ENCODE data around the gene SNX4.
"Not testable (repeated sequence)": the region's sequence is repeated elsewhere in the genome, so short reads cannot be mapped to it uniquely, and the experiment has no call there.

Gene SNX4

DNA sequence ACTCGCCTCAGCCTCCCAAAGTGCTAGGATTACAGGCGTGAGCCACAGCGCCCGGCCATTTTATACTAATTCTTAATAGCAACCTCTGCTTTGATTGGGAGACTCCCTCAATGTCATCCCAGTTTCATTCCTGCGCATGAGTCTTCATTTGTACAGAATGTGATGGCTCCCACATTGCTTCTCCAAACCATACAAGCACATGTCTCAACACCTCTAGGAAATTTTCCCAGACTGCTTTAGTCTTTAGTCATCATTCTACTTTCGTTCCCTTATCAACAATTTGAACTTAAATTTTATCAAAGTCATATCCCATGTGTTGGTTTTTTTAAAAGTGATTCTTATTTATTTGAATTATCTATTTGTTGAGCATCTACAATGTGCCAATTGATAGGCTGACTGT lies 58.1 kb downstream of the SNX4 start:
- no peak for DNase-seq

DNA sequence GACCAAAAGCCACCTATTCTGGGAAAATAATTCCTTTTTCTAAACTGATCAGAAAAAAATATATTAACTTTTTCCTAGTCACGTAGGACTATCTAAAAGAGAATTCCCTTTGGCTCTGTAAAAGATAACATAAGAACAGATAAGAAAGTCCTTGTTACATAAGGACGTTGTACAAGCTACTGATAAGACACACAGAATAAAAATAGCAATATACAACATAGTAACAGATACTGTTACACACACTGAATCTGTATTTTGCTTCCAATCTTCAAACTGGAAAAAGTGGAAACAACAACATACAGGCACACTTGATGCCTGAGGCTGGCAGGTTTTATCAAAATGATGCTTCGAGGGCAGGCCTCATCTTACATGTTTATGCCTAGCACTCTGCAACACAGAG lies 59.8 kb downstream of the SNX4 start:
- no peak for DNase-seq

DNA sequence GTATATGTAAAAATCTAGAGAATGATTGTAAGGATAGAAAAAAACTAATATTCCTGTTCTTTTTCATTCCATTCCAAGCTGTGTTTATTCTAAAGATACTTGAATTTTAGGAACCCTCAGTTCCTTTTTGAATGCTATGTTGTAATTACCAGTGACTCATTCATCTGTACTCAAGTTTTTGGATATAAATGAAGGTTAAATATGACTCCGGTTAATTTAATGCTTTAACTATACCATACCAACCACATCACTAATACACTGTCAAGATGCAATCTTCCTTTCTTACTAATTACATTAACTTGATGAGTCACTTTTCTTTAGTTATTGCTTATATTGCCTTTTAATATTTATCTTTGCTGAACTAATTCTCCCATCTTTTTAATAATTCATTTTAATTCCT lies 76.1 kb downstream of the SNX4 start:
- no peak for DNase-seq

DNA sequence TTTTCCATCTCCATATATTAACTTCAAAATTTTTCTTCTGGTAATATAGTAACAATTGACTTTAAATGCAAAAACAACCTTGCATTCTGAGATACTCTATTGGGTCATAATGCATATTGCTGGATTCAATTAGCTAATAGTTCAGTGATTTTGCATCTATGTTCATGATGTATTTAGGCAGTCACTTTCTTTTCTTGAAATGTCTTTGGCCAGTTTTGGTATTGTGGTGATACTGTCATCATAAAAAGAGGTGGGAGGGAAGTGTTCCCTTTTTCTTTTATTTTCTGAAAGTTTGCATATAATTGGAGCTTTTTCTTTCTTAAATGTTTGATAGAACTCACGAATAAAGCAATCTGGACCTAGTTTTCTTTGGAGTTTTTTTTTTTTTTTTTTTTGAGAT lies 77.5 kb downstream of the SNX4 start:
- DNase-seq, result no peak

DNA sequence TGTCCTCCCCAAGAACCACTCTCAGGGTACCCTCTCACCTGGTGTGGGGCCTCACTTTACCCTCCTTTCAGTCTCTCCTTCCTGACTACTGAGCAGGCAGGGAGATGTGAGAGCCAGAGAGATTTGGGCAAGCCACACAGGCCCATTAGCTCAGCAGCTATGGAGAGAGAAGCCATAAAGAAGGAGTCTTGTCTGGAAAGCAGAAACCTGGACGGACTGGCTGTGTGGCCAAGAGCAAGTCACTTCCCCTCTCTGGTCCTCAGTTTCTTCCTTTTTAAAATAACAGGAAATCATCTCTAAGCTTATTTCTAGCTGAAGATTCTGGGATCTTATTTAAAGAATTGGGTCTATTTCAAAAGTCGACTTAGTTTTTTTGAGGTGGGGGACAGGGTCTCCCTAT lies 79.0 kb downstream of the SNX4 start:
- DNase-seq, result no peak

DNA sequence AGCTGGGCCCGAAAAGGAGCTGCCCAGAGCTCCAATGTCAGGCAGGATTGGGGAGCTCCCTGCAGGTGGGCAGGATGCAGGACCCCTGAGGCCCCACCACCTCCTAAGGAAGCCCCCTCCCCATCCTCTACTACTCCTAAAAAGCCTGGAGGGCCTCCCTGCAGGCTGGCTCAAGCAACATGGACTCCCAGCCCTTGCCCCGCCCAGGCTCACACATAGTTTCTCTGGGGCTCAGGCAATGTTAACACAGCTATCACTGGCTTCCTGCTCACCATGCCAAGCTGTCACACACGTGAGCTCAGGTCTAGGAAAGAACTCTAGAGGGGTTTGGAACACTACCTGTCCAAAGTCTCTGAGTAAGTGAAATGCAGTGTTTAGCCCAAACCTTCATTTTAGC lies 79.4 kb downstream of the SNX4 start:
- no peak for DNase-seq

DNA sequence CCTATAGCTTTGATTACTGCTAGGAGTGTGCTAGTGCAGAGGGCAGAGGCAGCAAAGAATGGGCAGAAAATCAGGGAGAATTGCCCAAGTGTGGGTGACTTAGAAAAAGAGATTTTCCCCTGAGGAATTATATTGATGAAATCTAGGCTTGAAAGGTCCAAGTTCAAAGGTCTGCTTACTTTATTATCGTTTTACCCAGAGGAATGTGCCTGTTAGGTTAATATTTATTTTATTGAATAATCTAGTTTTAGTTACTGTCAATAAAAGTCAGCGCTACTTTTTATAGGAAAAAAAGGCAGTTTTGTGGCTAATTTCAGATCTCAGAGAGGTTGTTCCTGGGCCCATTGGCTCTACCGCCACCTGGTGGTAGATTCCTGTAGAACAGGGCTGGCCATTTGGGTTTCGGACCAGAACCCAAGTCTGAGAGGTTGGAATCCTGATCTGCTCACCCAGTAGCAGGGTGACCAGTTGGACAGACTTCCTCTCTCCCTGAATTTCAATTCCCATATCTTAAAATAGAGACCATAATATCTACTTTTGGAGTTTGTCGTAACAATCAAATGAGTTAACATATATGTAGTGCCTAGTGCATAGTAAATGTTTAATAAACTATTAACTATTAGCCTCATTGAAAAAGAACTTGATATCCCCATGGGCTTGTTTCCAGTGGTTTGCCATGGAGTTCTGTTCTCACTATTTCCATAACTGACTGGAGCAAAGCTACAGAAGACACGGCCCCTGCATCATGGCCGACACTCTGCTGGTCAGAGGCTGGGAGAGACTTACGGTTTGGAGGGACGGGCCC lies 82.2 kb downstream of the SNX4 start:
- no peak for DNase-seq

DNA sequence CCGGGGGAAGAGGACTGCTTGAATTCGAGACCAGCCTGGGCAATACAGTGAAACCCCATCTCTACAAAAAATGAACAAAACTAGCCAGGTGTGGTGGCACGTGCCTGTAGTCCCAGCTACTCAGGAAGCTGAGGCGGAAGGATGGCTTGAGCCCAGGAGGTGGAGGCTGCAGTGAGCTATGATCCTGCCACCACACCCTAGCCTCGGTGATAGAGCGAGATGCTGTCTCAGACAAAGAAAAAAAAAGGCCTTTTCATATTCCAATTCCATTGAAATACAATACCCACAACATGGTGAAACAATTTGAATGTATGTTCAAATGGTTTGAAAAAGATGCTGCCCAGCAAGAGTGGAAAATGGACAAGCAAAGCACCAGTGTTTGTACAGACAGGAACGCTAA lies 83.1 kb downstream of the SNX4 start:
- DNase-seq, result no peak

DNA sequence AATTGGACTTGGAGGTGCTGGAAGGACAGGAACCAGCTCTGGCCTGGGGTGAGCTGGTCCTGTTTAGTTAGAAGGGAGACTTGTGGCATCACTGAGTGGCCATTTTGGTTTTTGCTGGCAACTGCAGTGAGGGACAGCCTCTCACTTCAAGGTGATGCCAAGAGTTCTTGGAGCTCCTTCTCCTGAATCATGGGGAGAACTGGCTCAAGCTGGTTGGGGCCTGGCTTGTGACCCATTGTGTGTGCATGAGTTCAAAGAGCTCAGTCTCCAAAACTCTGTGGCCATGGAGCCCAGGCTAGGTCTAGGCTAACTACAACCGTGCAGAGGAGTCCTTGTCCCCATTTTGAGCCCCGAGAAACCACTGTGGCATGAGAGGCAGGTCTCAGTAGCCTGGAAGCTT lies 84.8 kb downstream of the SNX4 start:
- DNase-seq, result no peak

DNA sequence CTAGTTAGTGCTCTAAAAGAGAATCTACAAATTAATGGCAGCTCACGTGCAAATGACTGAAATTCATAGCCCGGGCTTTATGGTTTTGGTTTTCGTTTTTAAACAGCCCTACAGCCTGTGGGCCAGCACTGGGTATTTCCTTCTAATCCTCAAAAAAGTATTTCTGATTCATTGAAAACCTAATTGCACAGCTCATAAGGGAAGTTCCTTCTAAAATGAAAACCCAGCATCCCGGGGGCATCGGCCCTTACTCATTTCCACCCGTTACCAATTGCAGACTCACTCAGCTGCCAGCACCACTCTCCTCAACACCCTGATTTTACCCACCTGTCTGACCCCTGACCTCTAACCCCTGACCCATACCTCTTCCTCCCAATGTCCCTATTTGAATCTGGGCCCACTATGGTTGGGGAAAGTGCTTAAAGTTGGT lies 85.4 kb downstream of the SNX4 start:
- DNase-seq, result no peak

DNA sequence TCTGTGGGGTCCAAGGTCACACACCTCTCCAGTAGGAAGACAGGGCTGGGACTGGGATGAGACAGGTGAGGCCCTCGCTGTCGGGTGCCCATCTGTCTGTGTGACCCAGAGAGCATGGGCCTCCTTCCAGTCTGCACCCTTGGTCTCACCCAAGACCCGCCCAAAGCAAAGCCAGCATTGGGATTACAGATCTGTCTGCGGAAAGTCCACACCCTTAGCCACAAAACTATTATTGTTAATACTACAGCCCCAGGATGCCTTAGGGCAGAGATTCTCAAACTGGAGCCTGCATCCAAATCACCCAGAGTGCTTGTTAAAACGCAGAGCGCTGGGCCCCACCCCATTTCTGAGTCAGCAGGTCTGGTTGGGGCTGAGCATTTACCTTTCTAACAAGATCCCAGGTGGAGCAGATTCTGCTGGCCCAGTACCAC lies 86.4 kb downstream of the SNX4 start:
- no peak for DNase-seq

DNA sequence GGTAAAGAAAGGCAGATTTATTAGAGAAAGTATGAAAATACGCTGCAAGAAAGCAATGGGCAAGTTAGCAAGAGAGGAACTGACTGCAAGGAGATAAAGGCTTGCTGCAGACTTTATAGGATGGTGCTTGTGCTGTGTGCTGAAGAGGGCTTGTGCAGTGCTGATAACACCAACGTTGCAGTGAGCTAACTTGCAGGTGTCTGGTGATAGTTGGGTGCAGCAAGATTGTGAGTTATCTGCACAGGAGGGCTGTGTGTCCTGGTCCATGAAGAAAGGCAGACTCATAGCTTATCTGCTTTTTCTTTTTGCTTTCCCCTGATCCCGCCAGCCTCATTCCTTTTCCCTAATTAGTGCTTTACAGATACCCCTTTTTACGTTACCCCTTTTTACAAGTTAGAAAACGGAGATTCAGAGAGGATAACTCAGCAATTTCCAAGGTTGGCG lies 86.9 kb downstream of the SNX4 start:
- no peak for DNase-seq

DNA sequence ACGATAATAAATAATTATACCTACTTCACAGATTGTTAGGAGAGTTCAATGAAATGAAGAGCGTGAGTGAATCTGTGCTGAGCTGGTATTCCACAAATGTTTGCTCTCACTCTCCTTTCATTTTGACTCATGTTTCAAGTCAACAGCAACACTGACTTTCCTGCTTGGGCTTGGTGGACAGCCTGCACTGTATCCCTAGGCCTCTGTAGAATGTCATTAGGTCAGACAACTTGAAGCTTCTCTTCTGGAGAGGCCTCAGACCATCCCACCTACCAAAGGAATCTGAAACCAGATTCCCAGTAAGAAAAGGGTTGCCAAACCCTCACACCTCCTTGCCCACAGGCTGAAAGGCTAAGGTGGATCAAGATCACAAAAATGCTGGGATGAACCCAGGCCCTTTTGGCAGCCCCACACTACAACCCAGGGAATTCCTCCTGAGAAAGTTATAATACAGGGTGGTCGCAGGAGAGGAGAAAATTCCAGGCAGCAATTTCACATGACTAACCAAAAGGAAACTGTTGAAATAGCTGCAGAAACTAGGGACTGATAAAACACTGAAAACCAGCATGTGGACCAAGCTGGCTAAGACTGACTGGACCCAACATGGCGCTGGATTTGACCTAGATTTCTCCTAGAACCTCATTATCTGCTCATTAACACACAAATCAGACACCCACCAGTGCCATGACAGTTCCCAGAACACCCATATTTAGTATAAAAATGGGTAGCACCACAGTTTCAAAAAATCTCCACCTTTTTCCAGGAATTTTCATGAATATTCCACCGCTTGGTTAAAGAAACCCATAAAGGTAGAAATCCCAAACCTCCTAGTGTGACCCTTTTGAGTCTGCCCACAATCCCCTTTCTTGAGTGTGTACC lies 87.9 kb downstream of the SNX4 start:
- no peak for DNase-seq

DNA sequence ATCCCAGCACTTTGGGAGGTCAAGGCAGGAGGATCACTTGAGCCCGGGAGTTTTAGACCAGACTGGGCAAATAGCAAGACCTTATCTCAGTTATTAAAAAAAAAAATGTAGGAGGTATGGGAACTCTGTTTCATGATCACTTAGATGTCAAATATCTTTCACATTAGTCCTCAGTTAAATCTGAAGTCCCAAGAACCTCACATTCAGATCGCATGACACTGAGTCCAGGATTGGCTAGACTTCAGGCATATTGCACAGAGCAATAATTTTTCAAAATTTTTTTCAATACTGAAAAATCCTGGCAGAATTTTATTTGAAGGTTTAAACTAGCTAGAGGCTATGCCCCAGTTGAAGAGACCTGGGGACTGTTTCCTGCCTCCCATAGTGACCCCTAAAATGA lies 88.6 kb downstream of the SNX4 start:
- no peak for DNase-seq

DNA sequence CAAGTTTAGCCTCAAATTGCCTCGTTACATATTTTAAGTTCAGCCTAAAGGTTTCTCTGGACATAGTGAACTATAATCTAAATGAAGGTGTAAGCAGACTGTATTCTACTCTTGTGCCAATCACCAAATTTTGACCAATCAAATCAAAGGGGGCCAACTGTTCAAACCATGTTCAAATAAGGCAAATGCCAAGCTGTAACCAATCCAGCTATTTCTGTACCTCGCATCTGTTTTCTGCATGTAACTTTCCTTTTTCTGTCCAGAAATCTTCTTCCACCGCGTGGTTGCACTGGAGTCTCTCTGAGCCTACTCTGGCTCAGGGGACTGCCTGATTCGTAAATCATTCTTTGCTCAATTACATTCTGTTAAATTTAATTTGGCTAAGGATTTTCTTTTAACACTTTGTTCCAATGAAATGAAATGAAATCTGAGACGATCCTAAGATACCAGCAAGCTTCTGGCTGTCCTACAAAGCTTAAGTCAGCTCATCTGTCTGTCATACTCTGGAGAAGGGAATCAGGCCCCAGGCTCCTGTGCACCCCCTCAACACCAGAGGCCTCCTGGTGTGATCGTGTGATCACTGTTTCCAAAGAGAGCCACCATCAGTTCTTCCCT lies 91.7 kb downstream of the SNX4 start:
- DNase-seq, result no peak

DNA sequence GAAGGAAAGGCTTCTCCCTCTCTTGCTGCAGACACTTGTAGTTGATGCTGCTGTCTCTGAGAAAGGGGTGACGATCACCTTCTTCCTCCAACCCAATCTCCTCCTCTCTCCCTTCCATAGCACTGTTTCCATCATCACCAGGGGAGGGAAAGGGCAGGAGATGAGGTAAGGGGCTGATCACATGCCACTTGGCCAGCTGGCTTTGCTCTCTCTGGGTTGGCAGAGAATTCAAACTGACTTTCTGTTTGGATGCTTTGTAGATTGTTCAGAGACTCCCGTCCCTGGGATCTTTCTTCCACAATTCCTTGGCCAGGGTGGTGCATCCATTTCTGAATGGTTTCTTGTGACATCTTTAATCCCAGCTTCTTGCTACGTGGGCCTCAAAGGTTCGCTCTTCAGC lies 101.7 kb downstream of the SNX4 start:
- DNase-seq, result no peak

DNA sequence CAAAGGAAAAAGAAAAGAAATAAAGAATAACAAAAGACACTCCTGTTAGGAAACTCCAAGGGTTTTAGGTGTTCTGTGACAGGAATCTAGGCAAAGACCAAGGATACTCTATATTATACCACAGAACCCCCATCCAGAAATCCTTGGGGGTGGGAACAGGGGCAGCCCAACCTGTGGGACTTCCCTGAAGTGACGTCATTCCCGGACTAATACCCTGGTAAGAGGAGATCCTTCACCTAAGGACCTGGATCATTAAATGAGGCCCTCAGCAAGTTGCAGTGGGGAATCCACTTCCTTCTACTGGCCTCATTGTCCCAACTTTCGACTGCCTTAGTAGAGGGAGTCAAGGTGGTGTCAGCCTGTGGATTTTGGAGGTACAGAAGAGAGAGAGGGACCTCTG lies 103.8 kb downstream of the SNX4 start:
- no peak for DNase-seq

DNA sequence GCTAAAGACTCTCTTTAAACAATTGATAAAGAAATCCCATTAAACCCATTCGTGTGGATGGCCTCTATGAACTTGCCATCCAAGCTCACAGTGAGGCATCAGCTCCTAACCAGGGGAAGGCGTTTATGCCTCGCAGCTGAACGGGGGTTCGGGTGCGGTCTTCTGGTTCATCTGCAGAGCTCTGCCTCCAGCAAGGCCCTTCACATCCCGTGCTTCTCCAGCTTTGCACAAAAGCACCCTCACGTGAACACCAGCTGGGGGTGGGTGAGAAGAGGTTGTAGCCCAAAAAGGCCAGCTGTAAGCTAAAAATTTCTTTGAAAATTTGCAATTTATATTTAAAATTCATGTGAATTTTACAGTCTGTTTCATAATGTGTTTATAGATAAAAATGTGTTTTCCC lies 105.3 kb downstream of the SNX4 start:
- no peak for DNase-seq

DNA sequence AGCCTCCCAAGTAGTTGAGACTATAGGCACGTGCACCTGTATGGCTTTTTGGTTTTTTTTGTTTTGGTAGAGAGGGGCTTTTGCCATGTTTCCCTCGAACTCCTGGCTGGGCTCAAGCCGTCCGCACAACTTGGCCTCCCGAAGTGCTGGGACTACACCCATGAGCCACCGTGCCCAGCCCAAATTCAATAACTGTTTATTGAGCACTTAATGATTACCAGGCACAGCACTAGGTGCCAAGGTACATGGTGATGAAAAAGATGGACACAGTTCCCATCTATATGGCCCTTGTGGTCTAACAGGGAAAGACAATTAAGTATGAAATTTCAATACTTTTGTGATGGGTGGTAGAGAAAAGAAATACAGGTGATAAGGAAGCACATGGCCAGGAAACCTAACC lies 109.1 kb downstream of the SNX4 start:
- no peak for DNase-seq

DNA sequence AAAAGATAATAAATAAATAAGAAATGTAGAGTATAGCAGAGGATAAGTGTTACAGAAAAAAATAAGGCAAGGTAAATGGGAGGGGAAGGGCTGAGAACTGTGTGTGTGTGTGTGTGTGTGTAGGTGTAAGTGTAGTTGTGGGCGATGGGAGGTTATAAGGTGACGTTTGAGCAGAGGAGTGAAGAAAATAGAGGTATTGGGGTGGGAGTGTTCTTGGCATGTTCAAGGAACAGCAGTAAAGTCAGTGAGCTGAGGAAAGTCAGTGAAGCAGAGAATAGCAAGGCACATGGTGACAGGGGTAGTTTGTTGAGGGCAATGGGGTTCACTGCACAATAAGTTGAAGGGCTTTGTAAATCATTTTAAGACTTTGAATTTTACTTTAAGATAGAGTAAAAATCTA lies 113.9 kb downstream of the SNX4 start:
- DNase-seq, result no peak

DNA sequence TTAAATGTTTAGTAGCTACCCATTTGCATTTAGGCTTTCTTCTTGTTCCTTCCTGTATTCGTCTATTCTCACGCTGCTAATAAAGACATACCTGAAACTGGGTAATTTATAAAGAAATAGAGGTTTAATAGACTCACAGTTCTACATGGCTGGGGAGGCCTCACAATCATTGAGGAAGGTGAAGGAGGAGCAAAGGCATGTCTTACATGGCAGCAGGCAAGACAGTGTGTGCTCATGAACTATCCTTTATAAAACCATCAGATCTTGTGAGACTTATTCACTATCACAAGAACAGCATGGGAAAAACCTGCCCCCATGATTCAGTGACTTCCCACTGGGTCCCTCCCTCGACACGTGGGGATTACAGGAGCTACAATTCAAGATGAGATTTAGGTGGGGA lies 114.5 kb downstream of the SNX4 start:
- not testable (repeated sequence) for DNase-seq

DNA sequence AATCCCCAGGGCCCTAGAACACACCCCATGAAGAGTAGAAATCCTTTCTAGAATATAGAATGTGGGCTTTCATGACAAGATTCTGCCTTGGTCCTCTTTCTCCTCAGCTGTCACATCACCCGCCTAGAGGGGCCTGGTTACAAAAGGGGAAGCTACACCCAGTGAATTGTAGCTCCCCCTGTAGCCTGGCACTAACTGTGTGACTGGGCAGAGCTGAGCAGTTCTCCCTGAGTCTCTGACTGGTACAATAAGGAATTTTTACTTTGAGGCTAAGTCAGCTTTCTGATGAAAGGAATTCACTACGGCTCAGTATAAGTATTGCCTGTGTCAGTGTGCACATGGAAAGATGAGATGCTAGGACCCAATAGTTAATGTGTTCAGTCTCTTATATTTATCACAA lies 116.2 kb downstream of the SNX4 start:
- no peak for DNase-seq

DNA sequence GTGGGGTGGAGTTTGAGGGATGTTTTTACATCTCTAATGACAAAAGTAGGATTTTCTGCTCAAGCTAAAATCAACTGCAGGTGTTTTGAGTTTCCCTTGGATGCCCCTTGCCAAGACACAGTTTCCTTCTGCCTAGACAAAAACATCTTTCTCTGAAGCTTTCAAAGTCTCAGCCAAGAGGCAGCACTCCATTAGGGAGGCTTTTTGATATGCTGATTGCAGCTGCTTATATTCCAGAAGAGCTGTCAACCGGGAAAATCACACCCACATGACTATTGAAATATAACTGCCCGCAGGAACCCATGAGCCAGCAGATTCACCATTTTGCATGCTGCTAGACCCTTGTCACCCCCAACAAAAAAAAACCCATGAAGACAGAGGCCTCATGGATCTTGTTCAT lies 117.4 kb downstream of the SNX4 start:
- no peak for DNase-seq

DNA sequence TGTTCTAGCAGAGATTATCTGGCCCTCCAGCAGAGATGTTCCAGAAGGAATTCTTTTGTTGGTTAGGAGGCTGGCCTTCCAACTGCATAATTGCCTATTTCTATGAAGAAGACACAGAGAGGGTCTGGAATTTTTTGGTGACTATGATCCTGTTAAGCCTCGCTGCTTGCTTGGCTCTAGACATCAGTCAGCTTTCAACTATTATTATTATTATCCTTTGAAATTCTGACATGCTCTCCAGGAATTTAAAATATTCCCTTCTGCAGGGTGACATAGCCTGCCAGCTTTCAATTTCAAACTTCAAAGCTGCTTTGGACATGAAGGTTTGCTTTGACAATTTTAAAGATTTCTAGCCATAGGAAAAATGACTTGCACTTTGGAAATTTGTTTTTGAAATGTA lies 118.6 kb downstream of the SNX4 start:
- no peak for DNase-seq
